Type B pancreatic cell (in vitro differentiated cells): Measurements from ENCODE around the gene PLA2G12A. TPM values are rescaled to one million over a fixed set of nuclear protein-coding genes. Genes with fewer than 3 reads are reported as not detected.

ENCODE experiments used
- DNase-seq: peaks from one replicate; pipeline ENCODE4 v3.0.0; 2021; ENCODE audit warnings: mixed read lengths; ENCODE audit not compliant: unreplicated experiment; ENCODE audit errors: extremely low spot score
- H3K27ac Mint-ChIP-seq: 2 replicates; pipeline ENCODE4 v1.8.0; 2021; ENCODE audit warnings: mild to moderate bottlenecking, mixed read lengths
- H3K27me3 Mint-ChIP-seq: 2 replicates; pipeline ENCODE4 v1.8.0; 2021; ENCODE audit warnings: mixed read lengths
- H3K36me3 Mint-ChIP-seq: 2 replicates; pipeline ENCODE4 v1.8.0; 2021; ENCODE audit warnings: mixed read lengths
- H3K4me1 Mint-ChIP-seq: one replicate; pipeline ENCODE4 v1.8.0; 2021; ENCODE audit warnings: mixed read lengths; ENCODE audit not compliant: unreplicated experiment
- H3K4me3 Mint-ChIP-seq: 2 replicates; pipeline ENCODE4 v1.8.0; 2021; ENCODE audit warnings: mild to moderate bottlenecking, mixed read lengths
- H3K9me3 Mint-ChIP-seq: 2 replicates; pipeline ENCODE4 v1.8.0; 2021; ENCODE audit warnings: mixed read lengths
- long read RNA-seq: library from polyadenylated mRNA; unstranded; transcript quantifications from one replicate; pipeline ENCODE4 v2.0.0, GENCODE V29; 2020
- total RNA-seq: library from RNA; stranded (reverse); gene quantifications from 2 replicates; pipeline ENCODE4 v1.2.1, GENCODE V29; 2021; ENCODE audit warnings: low replicate concordance
- TF ChIP-seq, protein P1 (sequence below): fragments of 200-600 bp; sonication (generic); conservative IDR thresholded peaks from 2 replicates; pipeline ENCODE4 v1.5.0; 2021; ENCODE audit warnings: antibody characterized with exemption, mild to moderate bottlenecking

The PLA2G12A gene
- 39.3 and 44.0 TPM in 2 replicates for total RNA-seq
- long read RNA-seq, full-length matches to known transcripts: 105 of 110 reads
- long read RNA-seq, partial matches to known transcripts: 0 of 110 reads
- long read RNA-seq, other reads (novel, unspliced or antisense): 5 of 110 reads

DNA sequence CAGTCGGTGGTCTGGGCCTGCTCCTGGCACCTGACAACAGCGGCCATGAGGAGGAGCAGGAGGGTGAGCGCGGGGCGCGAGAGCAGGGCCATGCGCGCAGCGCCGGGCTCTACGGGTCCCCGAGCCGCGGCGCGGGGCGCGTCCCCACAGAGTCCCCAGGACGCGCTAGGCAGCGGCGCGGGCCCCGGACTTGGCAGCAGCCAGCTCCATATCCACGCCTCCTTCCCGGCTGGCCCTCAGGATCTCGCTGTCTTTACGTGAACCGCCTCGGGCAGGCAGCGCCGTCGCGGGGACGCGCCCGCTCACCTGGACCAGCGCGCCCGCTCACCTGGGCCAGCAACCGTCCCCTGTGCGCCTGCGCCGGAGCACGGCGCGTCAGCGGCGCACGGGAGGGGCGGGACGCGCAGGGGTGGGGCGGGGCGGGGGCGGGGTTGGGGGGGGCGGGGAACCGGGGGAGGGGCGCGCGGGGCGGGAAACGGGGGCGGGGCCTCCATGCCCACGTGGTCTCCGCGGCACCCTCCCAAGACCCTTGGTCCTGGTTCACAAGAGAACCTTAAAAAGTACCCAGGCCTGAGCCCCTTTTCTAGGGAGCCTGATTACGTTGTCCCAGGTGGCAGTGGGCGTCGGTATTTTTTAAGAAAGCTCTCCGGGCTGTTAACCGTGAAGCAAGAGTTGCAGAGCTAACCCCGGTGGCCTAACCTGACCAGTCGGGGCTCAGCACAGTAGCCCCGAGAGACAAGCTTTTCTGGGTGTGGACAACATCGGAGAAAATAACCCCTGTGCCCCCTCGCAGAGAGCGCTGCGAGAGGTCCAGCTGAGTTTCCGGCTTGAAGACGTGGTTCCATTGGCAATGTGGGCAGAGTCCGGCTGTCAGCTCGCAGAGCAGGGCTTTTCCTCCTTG, at the start of gene PLA2G12A:
Gene PLA2G12A (minus strand): TSS at position 353 of the 901 bp plus-strand sequence. CDS start 261 bp downstream, at position 92.
- no peaks in the 10 kb centered on the region for H3K27me3 Mint-ChIP-seq
- peaks cover 13% of the 10 kb centered on the region for H3K36me3 Mint-ChIP-seq
- peak within 1 kb of the TSS; percentile 86 for H3K27ac Mint-ChIP-seq
- H3K4me3 Mint-ChIP-seq: peak within 1 kb of the TSS; percentile 95
- TF ChIP-seq, protein P1, sequence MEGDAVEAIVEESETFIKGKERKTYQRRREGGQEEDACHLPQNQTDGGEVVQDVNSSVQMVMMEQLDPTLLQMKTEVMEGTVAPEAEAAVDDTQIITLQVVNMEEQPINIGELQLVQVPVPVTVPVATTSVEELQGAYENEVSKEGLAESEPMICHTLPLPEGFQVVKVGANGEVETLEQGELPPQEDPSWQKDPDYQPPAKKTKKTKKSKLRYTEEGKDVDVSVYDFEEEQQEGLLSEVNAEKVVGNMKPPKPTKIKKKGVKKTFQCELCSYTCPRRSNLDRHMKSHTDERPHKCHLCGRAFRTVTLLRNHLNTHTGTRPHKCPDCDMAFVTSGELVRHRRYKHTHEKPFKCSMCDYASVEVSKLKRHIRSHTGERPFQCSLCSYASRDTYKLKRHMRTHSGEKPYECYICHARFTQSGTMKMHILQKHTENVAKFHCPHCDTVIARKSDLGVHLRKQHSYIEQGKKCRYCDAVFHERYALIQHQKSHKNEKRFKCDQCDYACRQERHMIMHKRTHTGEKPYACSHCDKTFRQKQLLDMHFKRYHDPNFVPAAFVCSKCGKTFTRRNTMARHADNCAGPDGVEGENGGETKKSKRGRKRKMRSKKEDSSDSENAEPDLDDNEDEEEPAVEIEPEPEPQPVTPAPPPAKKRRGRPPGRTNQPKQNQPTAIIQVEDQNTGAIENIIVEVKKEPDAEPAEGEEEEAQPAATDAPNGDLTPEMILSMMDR: no peak
- peak; percentile 89 for DNase-seq
- peaks cover 19% of the 10 kb centered on the region for H3K4me1 Mint-ChIP-seq
- H3K9me3 Mint-ChIP-seq: no peaks in the 10 kb centered on the region

DNA sequence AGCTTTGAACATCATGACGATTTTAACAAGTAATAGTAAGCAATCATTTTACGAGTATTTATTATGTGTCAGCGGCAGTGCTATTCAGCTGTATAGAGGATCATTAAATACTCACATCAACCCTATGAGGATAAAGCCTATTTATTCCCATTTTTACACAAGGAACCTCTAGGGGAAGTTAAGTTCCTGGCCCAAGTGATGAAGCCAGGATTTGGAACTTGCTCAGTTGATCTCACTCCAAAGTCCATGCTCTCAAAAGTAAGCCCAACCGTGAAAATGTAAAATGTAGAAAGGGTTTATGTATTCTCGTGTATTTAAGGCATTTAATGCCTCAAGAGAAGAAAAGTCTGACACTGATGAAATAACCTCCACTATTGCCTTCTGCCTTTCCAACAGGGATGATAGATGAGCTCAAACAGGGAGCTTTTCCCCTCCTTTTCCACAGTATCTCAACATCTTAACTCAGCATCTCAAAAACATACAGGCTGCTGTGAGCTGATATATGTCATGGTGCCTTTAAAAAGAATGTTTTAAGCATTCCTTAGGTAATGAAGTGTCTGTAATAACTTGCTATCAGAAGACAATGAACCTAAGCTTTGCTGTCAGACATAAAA, 35.0 kb upstream of the PLA2G12A start:
- no peak overlapping the region for H3K4me3 Mint-ChIP-seq

DNA sequence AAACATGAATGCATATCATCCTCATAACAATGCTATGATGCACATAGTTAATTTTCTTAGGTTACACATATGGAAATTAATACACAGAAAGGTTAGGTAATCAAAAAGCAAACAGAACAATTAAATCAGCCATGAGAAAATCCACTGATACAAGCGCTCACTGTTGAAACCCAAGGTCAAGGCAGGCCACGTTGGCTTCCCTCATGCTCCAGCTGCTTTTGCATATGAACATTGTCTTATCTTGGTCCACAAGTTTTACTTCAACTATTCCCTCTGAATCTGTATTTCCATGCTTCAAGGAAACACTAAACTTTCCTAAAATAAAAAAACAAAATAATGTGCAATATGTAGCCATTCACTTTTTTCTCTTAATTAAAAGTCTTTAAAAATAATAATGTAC, 34.5 kb upstream of the PLA2G12A start:
- DNase-seq: no peak
- TF ChIP-seq, protein P1: no peak
- no peaks in the 10 kb centered on the region for H3K4me1 Mint-ChIP-seq
- H3K27ac Mint-ChIP-seq: no peak overlapping the region
- no peaks in the 10 kb centered on the region for H3K36me3 Mint-ChIP-seq
- no peaks in the 10 kb centered on the region for H3K27me3 Mint-ChIP-seq
- no peak overlapping the region for H3K4me3 Mint-ChIP-seq
- H3K9me3 Mint-ChIP-seq: no peaks in the 10 kb centered on the region

More for the DNA sequence above, 35.0 kb upstream of the PLA2G12A start:
- peaks cover 2% of the 10 kb centered on the region for H3K27me3 Mint-ChIP-seq
- no peak for DNase-seq
- H3K36me3 Mint-ChIP-seq: no peaks in the 10 kb centered on the region
- no peaks in the 10 kb centered on the region for H3K9me3 Mint-ChIP-seq
- no peak overlapping the region for H3K27ac Mint-ChIP-seq
- TF ChIP-seq, protein P1: no peak
- H3K4me1 Mint-ChIP-seq: no peaks in the 10 kb centered on the region

DNA sequence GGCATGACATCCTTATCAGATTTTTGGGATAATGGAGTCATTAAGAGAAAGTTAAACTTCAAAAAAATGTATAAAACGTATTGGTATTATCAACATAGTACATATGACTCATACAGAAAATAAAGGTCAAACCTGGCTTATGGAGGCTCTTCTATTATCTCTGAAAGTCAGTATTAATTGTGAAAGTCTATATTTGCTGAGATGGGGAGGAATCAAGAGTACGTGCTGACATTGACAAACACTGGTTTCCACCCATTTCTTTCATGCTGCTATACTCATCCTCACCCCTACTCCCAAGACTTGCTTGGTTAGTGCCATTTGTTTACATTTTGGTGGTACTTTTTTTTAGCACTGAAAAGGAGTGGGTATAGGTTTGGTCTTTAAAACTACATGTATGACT, 30.8 kb upstream of the PLA2G12A start:
- TF ChIP-seq, protein P1: no peak
- H3K36me3 Mint-ChIP-seq: no peaks in the 10 kb centered on the region

DNA sequence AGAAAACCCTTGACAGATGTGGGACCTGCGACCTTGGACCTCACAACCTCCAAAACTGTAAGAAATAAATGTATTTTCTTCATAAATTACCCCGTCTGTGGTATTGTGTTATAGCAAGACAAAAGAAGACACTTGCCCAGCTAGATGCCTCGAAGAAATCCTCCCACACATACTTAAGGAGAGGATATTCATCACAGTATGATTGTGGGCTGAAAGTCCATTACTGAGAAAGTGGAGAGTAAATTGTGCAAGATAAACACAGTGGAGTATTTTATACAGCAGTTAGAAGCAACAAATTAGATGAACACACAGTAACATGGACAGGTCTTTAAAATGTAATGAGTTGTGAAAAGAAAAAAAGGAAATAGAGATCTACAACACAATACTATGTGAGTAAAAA, 25.8 kb upstream of the PLA2G12A start:
- H3K4me3 Mint-ChIP-seq: no peak overlapping the region
- DNase-seq: no peak
- no peaks in the 10 kb centered on the region for H3K4me1 Mint-ChIP-seq
- TF ChIP-seq, protein P1: no peak
- H3K27ac Mint-ChIP-seq: no peak overlapping the region
- H3K27me3 Mint-ChIP-seq: peaks cover 7% of the 10 kb centered on the region
- H3K36me3 Mint-ChIP-seq: no peaks in the 10 kb centered on the region
- H3K9me3 Mint-ChIP-seq: no peaks in the 10 kb centered on the region

More for the DNA sequence above, 30.8 kb upstream of the PLA2G12A start:
- DNase-seq: no peak
- Mint-ChIP-seq H3K9me3 (no peaks in the 10 kb centered on the region), H3K27ac (no peak overlapping the region), H3K4me1 (no peaks in the 10 kb centered on the region), H3K27me3 (peaks cover 3% of the 10 kb centered on the region), H3K4me3 (no peak overlapping the region)
